Left cardiac atrium (tissue), 4 donors: ENCODE measurements around the gene ANXA6. TPM values are rescaled to one million over a fixed set of nuclear protein-coding genes. Genes with fewer than 3 reads are reported as not detected.

ENCODE experiments used
- ATAC-seq, 2 donors: fragments of 200-7000 bp; cut with Tn5 transposase; one replicate each; pipeline ENCODE4 v1.9.1; 2020; ENCODE audit warnings: mild to moderate bottlenecking in 2 of 2, moderate library complexity in 2 of 2
- DNase-seq: peaks from one replicate; pipeline ENCODE4 v3.0.0-alpha.2; 2020
- intact Hi-C, 2 donors: fragments of 100-400 bp; cut with DNase I; formaldehyde crosslinking; loops; one replicate each; pipeline versions ENCODE4 v1.14.1 to v1.15.1; 2022 to 2023
- total RNA-seq, 2 donors: library from RNA; stranded (reverse); fragmentation: NEBNext Ultra II Directional; extraction: Animal tissue kit (Norgen Biotek cat#: 25700); gene quantifications; one replicate each; pipeline ENCODE4 v1.2.1, GENCODE V29; 2021
- donor health status: DM: no; HTN: yes; CAD: no.
- donor health status: DM: no; HTN: yes; CAD: no; lungs with severe emphysema.
- donor health status: DM: yes; HTN: yes; CAD: no.
- donor health status: Dilated cardiomyopathy.

Gene ANXA6
- total RNA-seq, 2 donors from 2014 or later, result 218 to 220 TPM

DNA sequence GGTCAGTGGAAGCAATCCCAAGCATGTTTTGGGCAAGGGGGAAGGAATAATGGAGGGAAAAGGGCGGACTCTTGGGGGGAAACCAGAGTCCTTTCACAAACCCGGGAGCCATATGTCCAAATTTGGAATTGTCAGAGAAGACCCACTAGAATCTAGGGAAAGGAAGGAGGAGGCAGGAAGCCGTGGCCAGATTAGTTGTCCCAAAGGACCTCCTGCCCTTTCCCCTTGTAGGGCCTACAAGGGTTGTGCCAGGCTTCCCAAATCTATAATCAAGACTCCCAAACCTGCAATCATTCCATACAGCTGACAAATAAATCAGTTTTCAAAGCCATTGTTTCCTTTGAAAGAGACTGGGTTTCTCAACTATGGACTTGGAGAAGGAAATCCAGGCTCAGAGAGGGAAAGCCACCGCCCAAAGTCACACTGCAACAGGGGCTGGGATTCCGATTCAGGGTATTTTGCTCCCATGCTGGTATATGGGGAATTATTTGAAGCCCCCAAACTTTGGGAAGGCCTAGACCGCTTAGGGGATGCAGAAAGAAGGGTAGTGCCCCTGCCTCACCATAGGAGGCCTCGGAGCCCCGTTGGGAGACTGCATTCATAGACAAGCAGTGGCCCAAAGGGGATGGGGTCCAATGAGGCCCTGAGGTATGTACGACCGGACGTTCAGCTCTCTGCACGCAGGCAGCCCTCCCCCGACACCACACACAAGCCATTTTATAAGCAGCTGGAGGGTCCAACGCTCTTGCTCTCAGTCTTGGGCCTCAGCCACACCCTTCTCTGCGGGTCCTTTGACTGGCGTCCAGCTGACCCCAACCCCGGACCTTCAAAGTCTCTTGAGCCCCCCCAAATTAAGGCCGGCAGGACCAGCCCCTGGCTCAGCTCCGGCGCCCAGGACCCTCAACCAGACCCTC, 815 bp downstream of the ANXA6 start:
- intact Hi-C loops, result no loop called here
- ATAC-seq (peak; percentile 32 to 43), DNase-seq (peak; percentile 34)

GRCh38 chr5:151155775-151156506, 1.6 kb downstream of the ANXA6 start:
- ATAC-seq (peak; percentile 8 to 25), DNase-seq (no peak)
- intact Hi-C loops, result no loop called here

GRCh38 chr5:151154931-151155774, 2.4 kb downstream of the ANXA6 start:
- intact Hi-C loops, result no loop called here
- no peak for ATAC-seq
- no peak for DNase-seq

- DNase-seq, result no peak
- ATAC-seq, result no peak
Measured at GRCh38 chr5:151153766-151154272, 3.8 kb downstream of the ANXA6 start.

GRCh38 chr5:151153300-151153699, 4.3 kb downstream of the ANXA6 start:
- ATAC-seq (no peak), DNase-seq (no peak)
- intact Hi-C loops, result no loop called here

More at GRCh38 chr5:151153766-151154272, 3.8 kb downstream of the ANXA6 start:
- intact Hi-C loops, result no loop called here

- intact Hi-C loops, result no loop called here
- ATAC-seq, result peak in 1 of 2 donors; percentile 10
- DNase-seq, result no peak
Measured at GRCh38 chr5:151151793-151152192, 5.8 kb downstream of the ANXA6 start.

DNA sequence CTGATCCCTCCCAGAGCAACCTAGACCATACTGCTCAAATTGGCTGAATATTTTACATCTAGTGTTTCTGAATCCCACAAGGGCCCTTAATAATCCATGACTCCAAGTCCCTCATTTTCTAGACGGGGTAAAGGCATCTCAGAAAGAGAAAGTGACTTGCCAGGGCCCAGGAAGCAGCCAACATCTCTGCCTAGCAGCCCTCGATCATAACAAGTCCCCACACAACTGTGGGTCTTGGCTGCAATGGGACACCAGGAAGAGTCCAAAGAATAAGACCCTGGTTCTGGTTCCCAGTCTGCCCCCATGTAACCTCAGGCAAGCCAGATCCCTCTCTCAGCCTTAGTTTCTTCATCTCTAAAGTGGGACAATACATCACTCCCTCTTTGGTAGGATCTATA, 6.3 kb downstream of the ANXA6 start:
- intact Hi-C loops, result no loop called here
- ATAC-seq (no peak), DNase-seq (no peak)

DNA sequence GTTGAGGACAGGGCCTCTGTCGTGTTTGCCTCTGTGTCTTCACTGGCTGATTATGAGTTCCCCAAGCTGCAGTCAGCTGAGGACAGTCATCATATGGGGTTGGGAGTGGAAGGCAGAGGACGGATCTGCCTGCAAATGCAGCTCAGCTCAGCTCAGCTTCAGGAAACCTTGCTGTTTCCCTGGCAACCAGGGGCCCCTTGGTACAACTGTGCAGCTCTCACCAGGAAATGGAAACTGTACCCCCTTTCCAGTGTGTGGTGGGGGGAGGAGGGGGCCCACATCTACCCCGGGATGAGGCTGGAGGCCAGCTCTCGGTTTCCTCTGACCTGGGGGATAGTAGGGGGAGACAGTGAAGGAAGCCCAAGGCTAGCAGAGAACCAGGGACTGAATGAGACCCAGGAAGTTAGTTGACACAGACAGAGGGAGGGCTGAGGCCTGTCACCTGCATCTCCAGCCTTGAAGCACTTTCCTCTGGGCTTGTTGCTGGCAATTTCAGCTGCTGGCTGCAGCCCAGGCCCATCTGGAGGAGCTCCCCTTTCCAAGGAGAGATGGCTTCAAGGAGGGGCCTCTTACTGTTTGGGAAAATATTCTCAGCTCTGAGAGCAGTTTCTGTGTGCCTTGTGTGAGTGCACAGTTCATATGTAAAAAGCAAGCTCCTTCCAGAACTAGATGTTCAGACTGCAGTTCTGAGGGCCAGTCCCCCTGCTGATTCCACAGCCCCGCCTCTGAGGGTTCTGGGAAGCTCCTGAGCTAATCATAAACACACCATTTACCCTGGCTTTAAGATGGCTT, 6.9 kb downstream of the ANXA6 start:
- ATAC-seq (peak; percentile 42 to 56), DNase-seq (no peak)
- intact Hi-C loops, result no loop called here

DNA sequence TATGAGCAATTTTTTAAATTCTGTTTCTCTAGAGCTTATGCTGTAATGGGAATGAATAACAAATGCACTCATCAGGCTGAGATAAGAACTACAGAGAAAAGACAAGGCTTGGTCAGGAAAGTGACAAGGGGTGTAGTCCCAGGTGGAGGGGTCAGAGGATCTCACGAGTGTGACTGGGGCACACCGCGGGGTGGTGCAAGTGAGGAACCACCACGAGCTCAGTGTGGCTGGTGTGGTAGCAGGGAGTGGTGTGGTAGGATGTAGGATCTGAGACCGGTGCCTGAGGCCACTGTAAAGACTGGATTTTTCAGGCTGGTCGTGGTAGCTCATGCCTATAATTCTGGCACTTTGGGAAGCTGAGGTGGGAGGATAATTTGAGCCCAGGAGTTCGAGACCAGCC, 9.0 kb downstream of the ANXA6 start:
- no peak for ATAC-seq
- DNase-seq, result no peak
- intact Hi-C loops, result no loop called here

DNA sequence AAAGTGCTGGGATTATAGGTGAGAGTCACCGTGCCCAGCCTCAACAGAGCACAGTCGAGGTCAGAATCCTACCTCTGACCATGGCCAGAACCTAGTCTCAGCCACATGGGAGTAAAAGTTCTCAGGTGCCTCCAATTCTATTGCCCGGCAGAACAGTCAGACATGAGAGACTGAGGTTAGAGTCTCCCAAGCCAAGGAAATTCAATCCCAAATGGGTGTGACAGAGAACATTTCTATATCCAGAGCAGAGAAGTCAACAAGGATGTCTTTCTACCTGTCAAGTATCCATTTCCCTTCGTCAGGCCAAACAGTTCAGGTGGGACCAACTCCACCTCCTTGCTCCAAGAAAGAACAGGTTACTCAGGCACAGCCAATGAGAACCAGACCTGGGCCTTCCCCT, 10.5 kb downstream of the ANXA6 start:
- intact Hi-C loops, result no loop called here
- no peak for DNase-seq
- no peak for ATAC-seq

GRCh38 chr5:151146061-151146460, 11.5 kb downstream of the ANXA6 start:
- DNase-seq (no peak), ATAC-seq (no peak)
- intact Hi-C loops, result no loop called here

GRCh38 chr5:151144922-151145321, 12.7 kb downstream of the ANXA6 start:
- DNase-seq (no peak), ATAC-seq (no peak)
- intact Hi-C loops, result no loop called here

GRCh38 chr5:151144275-151144674, 13.3 kb downstream of the ANXA6 start:
- intact Hi-C loops, result no loop called here
- DNase-seq (no peak), ATAC-seq (no peak)

GRCh38 chr5:151143645-151144044, 13.9 kb downstream of the ANXA6 start:
- no peak for ATAC-seq
- DNase-seq, result no peak
- intact Hi-C loops, result no loop called here

GRCh38 chr5:151142933-151143332, 14.6 kb downstream of the ANXA6 start:
- intact Hi-C loops, result no loop called here
- no peak for DNase-seq
- no peak for ATAC-seq

DNA sequence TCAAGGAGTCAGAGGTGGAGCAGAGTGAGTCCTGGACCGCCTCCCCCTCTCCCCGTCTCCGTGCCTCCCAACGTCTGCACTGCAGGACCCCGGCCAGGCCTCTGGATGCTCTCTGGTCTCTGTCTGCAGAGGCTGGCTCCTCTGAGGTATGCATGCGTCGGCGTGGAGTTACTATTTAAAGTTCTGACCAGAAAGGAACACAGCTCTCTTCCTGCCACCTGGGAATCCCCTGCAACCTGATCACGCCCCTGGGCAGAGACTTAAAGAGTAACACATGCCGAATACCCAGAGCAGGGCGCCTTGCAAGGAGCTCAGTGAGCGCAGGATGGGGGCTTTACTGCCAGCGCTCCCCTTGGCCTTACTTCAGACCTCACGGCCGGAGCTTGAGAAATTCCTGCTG, 16.0 kb downstream of the ANXA6 start:
- DNase-seq (no peak), ATAC-seq (peak; percentile 76 to 78)
- intact Hi-C loops, result no loop called here

GRCh38 chr5:151140686-151141459, 16.7 kb downstream of the ANXA6 start:
- DNase-seq (no peak), ATAC-seq (peak; percentile 17 to 21)
- intact Hi-C loops, result no loop called here

- intact Hi-C loops, result no loop called here
- ATAC-seq, result no peak
Measured at GRCh38 chr5:151139646-151140045, 17.9 kb downstream of the ANXA6 start.

More at GRCh38 chr5:151139646-151140045, 17.9 kb downstream of the ANXA6 start:
- no peak for DNase-seq
